ENCODE data around the gene EXD3.
A peak's percentile ranks its signal among the peaks of the same experiment; 100 is the strongest.

EXD3 gene

GRCh38 chr9:137449931-137450538 lies 27.1 kb upstream of the EXD3 start:
- Histone ChIP-seq H3K4me2 (ENCODE audit: low read length) (no peak overlapping the region), H3K36me3 (ENCODE audit: insufficient read depth, low read length) (peaks cover 48% of the 10 kb centered on the region), H3K4me3 (ENCODE audit: low read length) (no peak overlapping the region), H3K9ac (ENCODE audit: low read depth, low read length) (no peak overlapping the region), H3K27me3 (ENCODE audit: control insufficient read depth, insufficient read depth, low read length) (no peaks in the 10 kb centered on the region), H3K4me1 (ENCODE audit: control insufficient read depth, insufficient read depth, low read length) (peaks cover 18% of the 10 kb centered on the region), H3K9me3 (replicated peaks; ENCODE audit: low read length) (no peaks in the 10 kb centered on the region)

- Histone ChIP-seq H3K4me1 (ENCODE audit: control insufficient read depth, insufficient read depth, low read length) (peaks cover 12% of the 10 kb centered on the region), H3K4me2 (ENCODE audit: low read length) (no peak overlapping the region), H3K4me3 (ENCODE audit: low read length) (no peak overlapping the region), H3K9ac (ENCODE audit: low read depth, low read length) (no peak overlapping the region), H3K36me3 (ENCODE audit: insufficient read depth, low read length) (peaks cover 41% of the 10 kb centered on the region), H3K27me3 (ENCODE audit: control insufficient read depth, insufficient read depth, low read length) (no peaks in the 10 kb centered on the region), H3K9me3 (replicated peaks; ENCODE audit: low read length) (no peaks in the 10 kb centered on the region)
Observed at GRCh38 chr9:137449081-137449844, 26.3 kb upstream of the EXD3 start.

GRCh38 chr9:137448602-137448962 lies 25.6 kb upstream of the EXD3 start:
- H3K27me3 ChIP-seq (ENCODE audit: control insufficient read depth, insufficient read depth, low read length), result no peaks in the 10 kb centered on the region
- no peak overlapping the region for H3K4me3 ChIP-seq (ENCODE audit: low read length)
- H3K4me2 ChIP-seq (ENCODE audit: low read length), result no peak overlapping the region
- H3K36me3 ChIP-seq (ENCODE audit: insufficient read depth, low read length), result peaks cover 36% of the 10 kb centered on the region
- H3K9me3 ChIP-seq (replicated peaks; ENCODE audit: low read length), result no peaks in the 10 kb centered on the region
- no peak overlapping the region for H3K9ac ChIP-seq (ENCODE audit: low read depth, low read length)
- peaks cover 11% of the 10 kb centered on the region for H3K4me1 ChIP-seq (ENCODE audit: control insufficient read depth, insufficient read depth, low read length)

GRCh38 chr9:137447722-137448601 lies 25.0 kb upstream of the EXD3 start:
- peaks cover 11% of the 10 kb centered on the region for H3K4me1 ChIP-seq (ENCODE audit: control insufficient read depth, insufficient read depth, low read length)
- H3K4me3 ChIP-seq (ENCODE audit: low read length), result no peak overlapping the region
- no peaks in the 10 kb centered on the region for H3K27me3 ChIP-seq (ENCODE audit: control insufficient read depth, insufficient read depth, low read length)
- peaks cover 30% of the 10 kb centered on the region for H3K36me3 ChIP-seq (ENCODE audit: insufficient read depth, low read length)
- H3K9me3 ChIP-seq (replicated peaks; ENCODE audit: low read length), result no peaks in the 10 kb centered on the region
- no peak overlapping the region for H3K4me2 ChIP-seq (ENCODE audit: low read length)
- no peak overlapping the region for H3K9ac ChIP-seq (ENCODE audit: low read depth, low read length)

GRCh38 chr9:137446851-137447471 lies 24.0 kb upstream of the EXD3 start:
- Histone ChIP-seq H3K9ac (ENCODE audit: low read depth, low read length) (no peak overlapping the region), H3K4me1 (ENCODE audit: control insufficient read depth, insufficient read depth, low read length) (peaks cover 11% of the 10 kb centered on the region), H3K4me2 (ENCODE audit: low read length) (no peak overlapping the region), H3K4me3 (ENCODE audit: low read length) (no peak overlapping the region), H3K9me3 (replicated peaks; ENCODE audit: low read length) (no peaks in the 10 kb centered on the region), H3K27me3 (ENCODE audit: control insufficient read depth, insufficient read depth, low read length) (peaks cover 4% of the 10 kb centered on the region), H3K36me3 (ENCODE audit: insufficient read depth, low read length) (peaks cover 24% of the 10 kb centered on the region)

GRCh38 chr9:137445930-137446431 lies 23.0 kb upstream of the EXD3 start:
- Histone ChIP-seq H3K9ac (ENCODE audit: low read depth, low read length) (no peak overlapping the region), H3K4me2 (ENCODE audit: low read length) (no peak overlapping the region), H3K27me3 (ENCODE audit: control insufficient read depth, insufficient read depth, low read length) (peaks cover 5% of the 10 kb centered on the region), H3K36me3 (ENCODE audit: insufficient read depth, low read length) (peaks cover 24% of the 10 kb centered on the region), H3K9me3 (replicated peaks; ENCODE audit: low read length) (no peaks in the 10 kb centered on the region), H3K4me3 (ENCODE audit: low read length) (no peak overlapping the region), H3K4me1 (ENCODE audit: control insufficient read depth, insufficient read depth, low read length) (peaks cover 11% of the 10 kb centered on the region)

GRCh38 chr9:137445275-137445807 lies 22.4 kb upstream of the EXD3 start:
- H3K4me3 ChIP-seq (ENCODE audit: low read length), result no peak overlapping the region
- peaks cover 5% of the 10 kb centered on the region for H3K27me3 ChIP-seq (ENCODE audit: control insufficient read depth, insufficient read depth, low read length)
- H3K4me2 ChIP-seq (ENCODE audit: low read length), result peak overlapping the region; percentile 16
- H3K4me1 ChIP-seq (ENCODE audit: control insufficient read depth, insufficient read depth, low read length), result peaks cover 11% of the 10 kb centered on the region
- peaks cover 24% of the 10 kb centered on the region for H3K36me3 ChIP-seq (ENCODE audit: insufficient read depth, low read length)
- no peaks in the 10 kb centered on the region for H3K9me3 ChIP-seq (replicated peaks; ENCODE audit: low read length)
- no peak overlapping the region for H3K9ac ChIP-seq (ENCODE audit: low read depth, low read length)

- H3K36me3 ChIP-seq (ENCODE audit: insufficient read depth, low read length), result peaks cover 14% of the 10 kb centered on the region
- no peak overlapping the region for H3K4me2 ChIP-seq (ENCODE audit: low read length)
- H3K9ac ChIP-seq (ENCODE audit: low read depth, low read length), result no peak overlapping the region
- H3K9me3 ChIP-seq (replicated peaks; ENCODE audit: low read length), result no peaks in the 10 kb centered on the region
- peaks cover 7% of the 10 kb centered on the region for H3K27me3 ChIP-seq (ENCODE audit: control insufficient read depth, insufficient read depth, low read length)
- peaks cover 11% of the 10 kb centered on the region for H3K4me1 ChIP-seq (ENCODE audit: control insufficient read depth, insufficient read depth, low read length)
- H3K4me3 ChIP-seq (ENCODE audit: low read length), result no peak overlapping the region
Observed at GRCh38 chr9:137444106-137444790, 21.3 kb upstream of the EXD3 start.

- H3K4me2 ChIP-seq (ENCODE audit: low read length), result no peak overlapping the region
- H3K4me3 ChIP-seq (ENCODE audit: low read length), result no peak overlapping the region
- peaks cover 14% of the 10 kb centered on the region for H3K27me3 ChIP-seq (ENCODE audit: control insufficient read depth, insufficient read depth, low read length)
- H3K36me3 ChIP-seq (ENCODE audit: insufficient read depth, low read length), result no peaks in the 10 kb centered on the region
- no peak overlapping the region for H3K9ac ChIP-seq (ENCODE audit: low read depth, low read length)
- H3K9me3 ChIP-seq (replicated peaks; ENCODE audit: low read length), result no peaks in the 10 kb centered on the region
- peaks cover 11% of the 10 kb centered on the region for H3K4me1 ChIP-seq (ENCODE audit: control insufficient read depth, insufficient read depth, low read length)
Observed at GRCh38 chr9:137441935-137442321, 19.0 kb upstream of the EXD3 start.

- no peak within 1 kb of the TSS for H3K9ac ChIP-seq (ENCODE audit: low read depth, low read length)
- H3K4me1 ChIP-seq (ENCODE audit: control insufficient read depth, insufficient read depth, low read length), result peaks cover 13% of the 10 kb centered on the region
- H3K4me3 ChIP-seq (ENCODE audit: low read length), result peak within 1 kb of the TSS; percentile 42
- H3K9me3 ChIP-seq (replicated peaks; ENCODE audit: low read length), result no peaks in the 10 kb centered on the region
- H3K27me3 ChIP-seq (ENCODE audit: control insufficient read depth, insufficient read depth, low read length), result peaks cover 14% of the 10 kb centered on the region
- peak within 1 kb of the TSS; percentile 33 for H3K4me2 ChIP-seq (ENCODE audit: low read length)
- H3K36me3 ChIP-seq (ENCODE audit: insufficient read depth, low read length), result no peaks in the 10 kb centered on the region
Observed at GRCh38 chr9:137441289-137441934, 18.4 kb upstream of the EXD3 start, which contains the start of gene ENTPD8. Gene ENTPD8 (minus strand): TSS chr9:137441357. CDS start chr9:137438285, 3,072 bp downstream.
